HG02973 (cell line): ENCODE results near the gene LAMB4.

ENCODE experiments used
- ATAC-seq: cut with Tn5 transposase; IDR thresholded peaks from one replicate; pipeline ENCODE4 v1.9.1; 2021; ENCODE audit warnings: moderate library complexity; ENCODE audit not compliant: unreplicated experiment

The LAMB4 gene, protein sequence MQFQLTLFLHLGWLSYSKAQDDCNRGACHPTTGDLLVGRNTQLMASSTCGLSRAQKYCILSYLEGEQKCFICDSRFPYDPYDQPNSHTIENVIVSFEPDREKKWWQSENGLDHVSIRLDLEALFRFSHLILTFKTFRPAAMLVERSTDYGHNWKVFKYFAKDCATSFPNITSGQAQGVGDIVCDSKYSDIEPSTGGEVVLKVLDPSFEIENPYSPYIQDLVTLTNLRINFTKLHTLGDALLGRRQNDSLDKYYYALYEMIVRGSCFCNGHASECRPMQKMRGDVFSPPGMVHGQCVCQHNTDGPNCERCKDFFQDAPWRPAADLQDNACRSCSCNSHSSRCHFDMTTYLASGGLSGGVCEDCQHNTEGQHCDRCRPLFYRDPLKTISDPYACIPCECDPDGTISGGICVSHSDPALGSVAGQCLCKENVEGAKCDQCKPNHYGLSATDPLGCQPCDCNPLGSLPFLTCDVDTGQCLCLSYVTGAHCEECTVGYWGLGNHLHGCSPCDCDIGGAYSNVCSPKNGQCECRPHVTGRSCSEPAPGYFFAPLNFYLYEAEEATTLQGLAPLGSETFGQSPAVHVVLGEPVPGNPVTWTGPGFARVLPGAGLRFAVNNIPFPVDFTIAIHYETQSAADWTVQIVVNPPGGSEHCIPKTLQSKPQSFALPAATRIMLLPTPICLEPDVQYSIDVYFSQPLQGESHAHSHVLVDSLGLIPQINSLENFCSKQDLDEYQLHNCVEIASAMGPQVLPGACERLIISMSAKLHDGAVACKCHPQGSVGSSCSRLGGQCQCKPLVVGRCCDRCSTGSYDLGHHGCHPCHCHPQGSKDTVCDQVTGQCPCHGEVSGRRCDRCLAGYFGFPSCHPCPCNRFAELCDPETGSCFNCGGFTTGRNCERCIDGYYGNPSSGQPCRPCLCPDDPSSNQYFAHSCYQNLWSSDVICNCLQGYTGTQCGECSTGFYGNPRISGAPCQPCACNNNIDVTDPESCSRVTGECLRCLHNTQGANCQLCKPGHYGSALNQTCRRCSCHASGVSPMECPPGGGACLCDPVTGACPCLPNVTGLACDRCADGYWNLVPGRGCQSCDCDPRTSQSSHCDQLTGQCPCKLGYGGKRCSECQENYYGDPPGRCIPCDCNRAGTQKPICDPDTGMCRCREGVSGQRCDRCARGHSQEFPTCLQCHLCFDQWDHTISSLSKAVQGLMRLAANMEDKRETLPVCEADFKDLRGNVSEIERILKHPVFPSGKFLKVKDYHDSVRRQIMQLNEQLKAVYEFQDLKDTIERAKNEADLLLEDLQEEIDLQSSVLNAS (N-terminal part only)

DNA sequence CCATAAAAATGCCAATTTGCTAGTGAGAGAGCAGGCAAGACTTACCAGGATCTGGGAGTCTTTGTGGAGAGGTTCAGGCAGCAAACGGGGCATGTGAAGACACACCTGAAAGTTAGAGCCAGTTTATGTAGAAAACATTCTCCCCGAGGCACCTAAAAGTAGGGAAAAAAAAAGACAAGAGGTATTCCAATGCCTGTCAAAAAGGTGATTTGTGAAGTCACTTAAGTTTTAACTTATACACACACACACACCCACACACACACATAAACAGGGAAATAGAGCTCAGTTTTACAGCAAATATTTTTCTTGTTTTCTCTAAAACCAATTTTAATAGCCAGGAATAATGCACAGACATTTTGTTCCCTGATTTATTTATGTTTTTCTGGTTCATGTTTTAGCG is at the start of gene LAMB4:
Gene LAMB4 (minus strand): TSS at position 101 of the 400 bp plus-strand sequence. CDS start 7,197 bp downstream, outside the sequence.
- ATAC-seq = no peak

DNA sequence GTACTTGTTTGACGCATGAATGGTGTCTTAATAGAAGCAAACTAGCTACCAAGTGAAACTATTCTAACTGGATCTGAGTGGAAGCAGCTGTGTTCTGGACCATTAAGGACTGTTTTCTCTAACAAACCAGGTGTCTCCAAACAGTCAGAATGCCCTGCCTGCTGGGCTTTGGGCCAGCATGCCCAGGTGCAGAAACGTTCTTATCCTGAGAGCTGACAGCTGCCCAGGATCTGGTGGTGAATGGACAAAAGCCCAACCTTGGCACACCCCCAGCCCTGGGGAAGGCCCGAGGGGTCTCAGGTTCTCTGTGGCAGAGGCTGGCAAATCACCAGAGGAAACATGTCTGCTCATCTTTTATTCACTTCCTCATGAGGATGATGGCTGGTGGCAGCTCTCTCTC is 48.2 kb upstream of the LAMB4 start:
- no peak for ATAC-seq

DNA sequence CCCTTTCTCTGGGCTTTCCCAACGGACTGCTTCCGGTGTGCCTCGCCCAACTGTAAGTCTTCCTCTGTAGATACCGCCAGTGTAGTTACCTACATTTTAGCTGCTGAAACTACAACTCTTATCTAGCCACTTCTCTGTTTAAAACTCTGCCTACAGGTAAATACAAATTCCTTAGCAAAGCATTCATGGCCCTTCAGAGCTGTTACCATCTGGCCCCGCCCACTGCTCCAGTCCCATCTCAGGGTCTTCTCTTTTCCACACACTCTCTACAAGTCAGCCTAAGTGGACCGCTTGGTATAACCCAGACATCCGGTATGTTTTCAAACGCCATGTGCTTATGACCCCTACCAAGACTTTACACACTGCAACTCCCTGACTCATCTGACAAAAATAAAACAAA is 41.0 kb upstream of the LAMB4 start:
- ATAC-seq = no peak

DNA sequence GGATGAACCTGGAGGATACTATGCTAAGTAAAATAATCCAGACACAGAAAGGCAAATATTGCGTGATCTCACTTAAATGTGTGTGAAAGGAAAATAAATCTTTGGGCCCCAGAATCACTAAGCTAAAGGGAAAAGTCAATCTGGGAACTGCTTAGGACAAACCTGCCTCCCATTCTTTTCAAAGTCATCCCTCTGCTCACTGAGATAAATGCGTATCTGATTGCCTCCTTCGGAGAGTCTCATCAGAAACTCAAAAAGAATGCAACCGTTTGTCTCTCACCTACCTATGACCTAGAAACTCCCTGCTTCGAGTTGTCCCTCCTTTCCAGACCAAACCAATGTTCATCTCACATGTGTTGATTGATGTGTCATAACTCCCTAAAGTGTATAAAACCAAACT is 40.1 kb upstream of the LAMB4 start:
- ATAC-seq = no peak

DNA sequence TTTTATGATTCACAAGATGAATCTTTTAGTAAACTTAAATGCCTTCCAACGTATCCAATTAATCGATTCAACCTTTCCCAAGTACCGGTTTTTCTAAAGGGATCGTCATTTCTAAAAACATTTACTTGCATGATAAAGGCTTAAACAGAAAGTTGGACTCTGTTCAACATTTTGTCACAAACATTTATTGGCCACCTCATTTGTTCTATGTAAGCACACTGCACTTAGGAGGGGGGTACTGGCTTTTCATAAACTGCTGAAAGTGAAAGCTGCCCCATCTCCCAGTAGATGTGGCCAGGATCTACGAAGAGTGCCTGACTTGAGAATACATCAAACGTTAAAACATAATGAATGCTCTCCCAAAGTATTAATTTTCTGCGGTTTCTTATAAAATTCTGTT is 37.3 kb upstream of the LAMB4 start:
- ATAC-seq = no peak

DNA sequence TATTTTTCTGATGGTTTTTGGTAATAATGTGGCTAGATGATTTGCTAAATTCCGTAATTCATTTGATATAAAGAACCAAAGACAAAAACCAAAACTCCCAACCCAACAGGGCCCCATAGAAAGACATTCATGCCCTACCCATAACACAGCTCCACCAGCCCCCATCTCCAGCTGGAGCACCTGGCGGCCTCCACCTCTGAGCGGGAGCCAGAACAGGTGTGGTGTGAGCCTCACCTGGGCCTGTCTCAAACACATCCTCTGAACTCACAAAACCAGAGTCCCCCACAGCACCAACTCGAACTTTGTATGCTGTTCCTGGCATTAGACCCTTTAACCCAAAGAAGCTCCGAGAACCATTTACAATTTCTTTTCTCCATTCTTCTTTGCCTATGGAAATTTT is 36.5 kb upstream of the LAMB4 start:
- ATAC-seq = no peak

DNA sequence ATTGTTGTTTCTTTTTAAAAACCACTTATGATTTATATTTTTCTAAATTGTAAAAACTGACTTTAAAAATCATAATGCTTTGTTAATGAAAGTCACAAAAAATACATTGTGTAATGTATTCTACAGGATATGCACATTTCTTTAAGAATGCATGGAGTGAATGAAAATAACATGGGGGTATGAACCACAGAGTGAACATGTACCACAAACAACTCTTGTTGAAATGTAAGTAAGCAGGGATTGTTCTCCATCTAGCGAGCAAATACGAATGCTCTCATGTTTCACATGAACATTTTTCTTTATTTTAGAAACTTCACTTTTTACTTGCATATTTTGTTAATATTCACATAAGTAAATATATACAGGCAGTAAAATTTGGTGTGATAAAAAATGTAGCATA is 35.6 kb upstream of the LAMB4 start:
- no peak for ATAC-seq

DNA sequence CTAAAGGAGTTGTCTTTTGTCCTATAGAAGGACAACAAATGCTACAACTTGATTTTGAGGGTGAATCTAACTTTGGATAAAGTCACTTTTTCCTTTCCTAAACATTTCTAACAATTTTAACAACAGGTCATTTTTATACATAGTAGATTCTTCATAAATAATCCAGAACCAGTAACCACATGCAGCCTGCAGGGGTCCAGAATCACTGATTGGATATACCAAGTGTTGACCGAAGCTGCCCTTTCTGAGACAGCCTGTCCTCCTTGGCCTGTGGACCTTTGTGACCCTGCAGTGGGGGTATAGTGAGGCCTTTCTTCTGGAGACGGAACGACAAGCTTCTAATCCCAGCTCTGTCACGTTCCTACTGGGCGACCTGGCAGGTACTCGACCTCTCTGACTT is 34.8 kb upstream of the LAMB4 start:
- no peak for ATAC-seq

DNA sequence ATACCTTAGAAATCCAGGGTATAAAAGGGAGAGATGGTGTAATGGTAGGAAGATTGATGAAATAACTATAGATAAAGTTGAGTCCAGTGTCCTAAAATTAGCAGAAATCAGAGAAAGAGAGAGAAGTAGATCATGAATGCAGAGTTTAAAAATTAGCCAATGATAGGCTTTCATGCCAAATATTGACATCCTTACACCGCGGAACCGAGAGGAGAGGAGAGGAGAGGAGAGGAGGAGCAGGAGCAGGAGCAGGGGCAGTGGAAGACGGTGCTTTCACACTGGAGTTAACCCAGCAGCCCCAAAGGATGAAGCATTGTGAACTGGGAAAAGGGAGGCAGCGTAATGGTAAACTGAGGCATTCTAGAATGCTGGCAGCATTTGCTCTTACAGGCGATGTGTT is 34.2 kb upstream of the LAMB4 start:
- no peak for ATAC-seq

DNA sequence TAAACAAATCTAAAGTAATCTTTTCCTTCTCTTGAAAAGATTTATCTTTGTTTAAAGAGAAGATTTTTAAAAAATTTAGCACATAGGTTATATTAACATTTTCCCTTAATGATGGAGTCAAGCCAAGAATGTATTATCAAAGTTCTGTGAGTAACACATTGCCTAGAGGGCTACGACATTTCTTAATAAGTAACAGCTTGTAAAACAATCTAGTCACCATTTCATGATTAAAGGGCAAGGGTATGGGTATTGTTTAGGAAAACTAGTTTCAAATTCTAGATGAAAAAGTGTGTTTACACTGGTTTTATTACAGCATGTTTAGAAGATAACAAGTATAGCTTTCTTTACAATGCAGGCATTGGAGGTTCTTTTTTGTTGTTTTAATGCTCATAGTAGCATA is 28.6 kb upstream of the LAMB4 start:
- ATAC-seq = no peak

DNA sequence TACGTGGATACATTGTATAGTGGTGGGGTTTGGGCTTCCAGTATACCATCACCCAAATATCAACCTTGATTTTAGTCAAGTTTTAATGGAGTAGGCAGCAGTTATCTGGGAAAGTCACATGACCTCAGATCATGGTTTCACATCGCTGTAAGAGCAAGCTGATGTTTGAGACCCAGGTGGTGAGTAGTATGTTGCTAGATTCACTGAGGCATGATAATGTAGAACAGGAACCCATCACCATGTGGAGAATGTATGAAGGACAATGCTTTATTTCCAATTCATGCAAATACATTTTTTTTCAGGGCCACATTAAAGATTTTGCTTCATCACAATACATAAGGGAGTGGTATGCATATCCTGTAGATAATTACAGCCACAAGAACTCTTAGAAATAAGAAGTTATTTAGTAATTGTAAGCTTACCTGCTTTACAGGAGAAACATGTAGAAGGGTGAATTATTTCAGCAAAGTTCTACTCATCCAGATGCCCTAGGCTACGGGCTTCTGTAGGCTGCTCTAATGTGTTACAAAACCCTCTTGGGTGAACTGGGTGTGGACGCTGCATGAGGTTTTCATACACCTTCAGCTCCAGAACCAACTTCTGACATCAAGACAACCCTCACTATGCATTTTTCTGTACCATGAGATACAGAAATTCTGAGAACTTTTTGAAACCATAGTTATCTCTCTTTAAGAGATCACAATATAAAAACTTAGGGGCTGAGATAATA is 27.6 kb upstream of the LAMB4 start:
- no peak for ATAC-seq

DNA sequence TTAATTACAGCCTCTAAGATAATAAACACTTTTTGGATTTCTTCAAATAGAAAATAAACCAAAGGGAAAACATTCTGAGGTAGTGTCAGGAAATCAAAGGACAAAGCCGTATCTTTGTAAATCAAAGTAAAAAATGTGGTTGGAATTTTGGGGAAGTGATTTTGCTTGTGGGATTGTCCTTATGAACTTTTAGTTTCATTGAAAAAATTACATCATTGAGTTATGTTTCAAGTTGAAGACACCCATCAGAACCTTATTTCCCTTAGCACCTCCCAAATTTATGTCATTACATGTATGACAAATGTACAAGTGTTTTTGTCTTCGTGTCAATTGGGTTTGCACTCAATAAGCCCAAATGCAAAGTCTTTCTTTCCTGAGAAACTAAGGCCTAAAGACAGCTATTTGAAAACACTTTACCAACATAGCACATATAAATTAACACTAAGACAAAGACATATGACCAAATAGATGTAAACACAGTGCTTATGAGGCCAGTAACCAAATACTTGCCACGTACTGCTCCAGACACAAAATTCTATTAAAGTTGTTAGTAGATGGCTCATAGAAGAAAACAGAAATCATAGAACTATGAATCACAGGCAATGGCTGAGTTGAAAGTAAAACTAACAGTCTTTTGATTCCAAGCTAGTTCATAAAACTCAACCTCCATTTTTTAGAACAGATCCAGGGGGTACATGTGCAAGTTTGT is 26.9 kb upstream of the LAMB4 start:
- no peak for ATAC-seq

DNA sequence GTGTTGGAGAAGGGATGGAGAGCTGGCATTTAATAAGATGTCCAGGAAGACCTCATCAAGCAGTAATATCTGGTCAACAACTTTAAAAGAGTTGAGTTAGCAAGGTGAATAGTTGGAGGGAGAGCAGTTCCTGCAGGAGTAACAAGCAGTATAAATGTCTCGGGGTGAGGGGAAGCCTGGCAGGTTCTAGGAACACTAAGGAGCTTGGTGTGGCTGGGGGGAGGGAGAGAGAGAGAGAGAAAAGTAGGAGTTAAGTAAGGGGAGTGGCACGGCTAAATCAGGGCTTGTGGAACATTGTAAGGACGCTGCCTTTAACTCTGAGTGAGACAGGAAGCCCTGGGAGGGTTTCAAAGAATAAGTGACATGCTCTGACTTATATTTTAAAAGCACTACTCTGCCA is 22.0 kb upstream of the LAMB4 start:
- ATAC-seq = no peak

DNA sequence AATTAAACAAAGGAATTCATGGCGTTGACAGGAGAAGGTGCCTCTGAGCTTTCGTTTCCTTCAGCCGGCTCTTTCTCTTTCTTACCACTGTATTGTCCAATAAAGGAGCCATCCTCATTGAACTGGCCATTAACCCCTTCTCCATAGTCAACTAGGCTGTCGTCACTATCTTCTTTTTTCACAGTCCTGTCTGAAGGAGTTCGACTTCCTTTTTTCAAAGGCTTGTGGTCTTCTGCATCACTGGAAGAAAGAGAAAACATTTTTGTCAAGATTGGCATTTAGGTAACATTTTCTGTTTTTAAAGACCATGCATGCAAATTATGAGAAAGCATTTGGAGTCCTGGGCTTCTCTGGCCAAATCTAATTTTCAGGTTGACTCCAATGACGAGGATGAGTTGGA is 19.7 kb upstream of the LAMB4 start:
- ATAC-seq = no peak

DNA sequence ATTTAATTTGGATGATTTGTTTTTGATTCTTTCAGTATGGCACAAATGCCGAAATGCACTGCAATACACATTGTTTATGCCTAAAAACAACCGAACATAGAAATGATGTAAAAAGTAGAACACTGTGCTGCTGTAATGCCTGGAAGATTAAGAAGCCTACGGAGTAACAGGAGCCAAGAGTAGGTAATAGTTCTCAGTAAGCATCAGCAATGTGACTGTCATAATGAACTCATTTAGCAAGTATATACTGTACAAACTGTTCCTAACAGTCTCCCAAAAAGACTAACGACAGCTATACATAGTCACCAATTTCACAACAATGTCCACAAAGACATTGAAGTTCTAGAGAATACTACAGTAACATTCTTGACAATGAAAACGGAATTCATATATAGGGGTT is 19.0 kb upstream of the LAMB4 start:
- no peak for ATAC-seq

DNA sequence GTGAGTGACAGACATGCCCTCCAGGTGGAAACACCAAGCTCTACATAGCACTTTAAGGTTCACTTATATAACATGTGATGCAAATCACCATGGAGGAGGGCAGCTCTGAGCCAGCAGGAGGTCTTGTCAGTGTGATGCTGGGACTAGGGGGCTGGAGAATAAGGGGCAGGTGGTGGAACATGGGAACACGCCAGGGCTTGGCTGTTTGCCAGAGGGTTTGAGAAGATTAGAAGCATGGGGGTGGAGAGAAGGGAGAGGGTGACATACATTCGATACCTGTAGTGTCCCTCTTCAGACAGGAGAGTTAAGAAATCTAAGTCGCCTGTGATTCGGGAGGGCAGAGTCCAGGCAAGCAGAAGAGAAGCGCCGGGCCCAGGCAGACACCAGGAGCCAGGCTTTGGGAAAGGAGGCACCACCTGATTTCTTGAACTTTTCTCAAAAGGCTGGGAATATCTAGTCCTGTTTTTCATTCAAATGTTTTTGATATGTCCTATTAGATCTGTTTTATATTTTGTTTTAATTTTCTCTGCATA is 16.9 kb upstream of the LAMB4 start:
- ATAC-seq = no peak

DNA sequence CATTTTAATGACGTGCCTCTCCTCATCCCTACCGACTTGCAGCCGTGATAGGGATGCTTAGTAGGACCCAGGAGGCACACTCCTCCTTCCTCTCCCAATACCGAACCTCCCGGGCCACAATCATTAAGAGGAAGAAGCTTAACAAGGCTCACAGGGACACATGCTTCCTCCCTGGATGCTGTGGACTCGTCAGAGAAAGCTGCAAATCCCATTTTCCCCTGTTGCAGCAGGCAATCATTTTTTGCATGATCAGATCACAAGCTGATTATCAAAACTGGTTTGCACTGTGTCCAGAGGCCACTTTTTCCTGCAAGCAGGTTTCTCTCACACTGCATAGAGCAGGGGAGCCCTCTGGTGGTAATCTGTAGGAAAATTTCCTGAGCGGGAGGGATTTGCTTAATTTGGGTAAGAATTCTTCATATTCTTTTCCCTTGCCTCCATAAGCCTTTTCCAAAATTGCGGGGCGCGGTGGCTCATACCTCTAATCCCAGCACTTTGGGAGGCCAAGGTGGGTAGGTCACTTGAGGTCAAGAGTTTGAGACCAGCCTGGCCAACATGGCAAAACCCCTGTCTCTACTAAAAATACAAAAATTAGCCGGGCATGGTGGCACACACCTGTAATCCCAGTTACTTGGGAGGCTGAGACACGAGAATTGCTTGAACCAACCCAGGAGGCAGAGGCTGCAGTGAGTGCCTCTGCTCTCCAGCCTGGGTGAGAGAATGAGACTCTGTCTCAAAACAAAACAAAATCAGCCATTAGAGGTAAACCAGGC is 16.1 kb upstream of the LAMB4 start:
- ATAC-seq = no peak

DNA sequence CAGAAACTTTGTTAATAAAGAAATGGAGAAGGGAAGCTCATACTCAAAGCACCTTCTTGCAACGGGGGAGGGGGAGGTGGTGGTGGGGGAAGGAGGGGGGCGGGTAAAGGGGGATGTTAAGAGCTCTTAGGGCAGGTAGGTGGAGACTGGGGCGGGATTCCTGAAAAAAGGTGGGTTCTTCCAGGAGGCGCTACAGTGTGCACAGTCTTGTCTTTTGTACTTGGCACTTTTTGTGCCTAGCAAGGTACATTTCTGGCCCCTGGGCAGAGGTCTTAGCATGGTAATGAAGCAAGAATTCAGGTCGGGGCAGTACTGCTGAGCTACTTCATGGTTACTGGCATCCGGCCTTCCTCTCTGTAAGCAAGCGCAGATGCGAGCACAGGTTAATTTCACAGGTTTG is 15.2 kb upstream of the LAMB4 start:
- no peak for ATAC-seq

DNA sequence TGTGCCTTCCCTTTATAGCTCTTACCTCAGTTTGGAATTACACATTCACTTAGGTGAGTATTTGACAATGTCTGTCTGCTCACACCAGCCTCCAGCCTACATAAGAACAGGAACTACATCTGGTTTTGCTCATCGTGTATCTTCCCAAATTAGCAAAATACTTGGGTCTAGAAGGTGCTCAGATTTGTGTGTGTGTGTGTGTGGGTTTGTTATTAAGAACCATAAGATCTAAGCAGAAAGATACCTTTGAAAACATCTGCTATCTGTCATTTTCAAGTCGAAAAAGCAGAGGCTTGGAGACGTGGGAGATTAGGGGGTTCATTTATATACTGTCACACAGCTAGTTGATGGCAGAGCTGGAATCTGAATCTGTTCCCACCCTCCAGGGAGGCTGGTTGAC is 14.8 kb upstream of the LAMB4 start:
- no peak for ATAC-seq
